WTC11 (cell line): ENCODE data around the gene GATAD2A.

Source experiments
- CTCF ChIP-seq: fragments of 200-600 bp; IDR thresholded peaks from 2 replicates; pipeline ENCODE4 v1.8.0; 2022; ENCODE audit warnings: antibody characterized with exemption
- USF1 ChIP-seq: sonication (generic); formaldehyde crosslinking; IDR thresholded peaks from 2 replicates; pipeline ENCODE4 v1.8.0; 2022; ENCODE audit warnings: mild to moderate bottlenecking, missing genetic modification reagents
- TF ChIP-seq, protein P1 (sequence below): sonication (generic); formaldehyde crosslinking; IDR thresholded peaks from 2 replicates; pipeline ENCODE4 v1.8.0; 2022; ENCODE audit warnings: missing genetic modification reagents

GRCh38 chr19:19530889-19531288, 125.4 kb downstream of the GATAD2A start:
- TF ChIP-seq USF1, result no peak
- TF ChIP-seq, protein P1, sequence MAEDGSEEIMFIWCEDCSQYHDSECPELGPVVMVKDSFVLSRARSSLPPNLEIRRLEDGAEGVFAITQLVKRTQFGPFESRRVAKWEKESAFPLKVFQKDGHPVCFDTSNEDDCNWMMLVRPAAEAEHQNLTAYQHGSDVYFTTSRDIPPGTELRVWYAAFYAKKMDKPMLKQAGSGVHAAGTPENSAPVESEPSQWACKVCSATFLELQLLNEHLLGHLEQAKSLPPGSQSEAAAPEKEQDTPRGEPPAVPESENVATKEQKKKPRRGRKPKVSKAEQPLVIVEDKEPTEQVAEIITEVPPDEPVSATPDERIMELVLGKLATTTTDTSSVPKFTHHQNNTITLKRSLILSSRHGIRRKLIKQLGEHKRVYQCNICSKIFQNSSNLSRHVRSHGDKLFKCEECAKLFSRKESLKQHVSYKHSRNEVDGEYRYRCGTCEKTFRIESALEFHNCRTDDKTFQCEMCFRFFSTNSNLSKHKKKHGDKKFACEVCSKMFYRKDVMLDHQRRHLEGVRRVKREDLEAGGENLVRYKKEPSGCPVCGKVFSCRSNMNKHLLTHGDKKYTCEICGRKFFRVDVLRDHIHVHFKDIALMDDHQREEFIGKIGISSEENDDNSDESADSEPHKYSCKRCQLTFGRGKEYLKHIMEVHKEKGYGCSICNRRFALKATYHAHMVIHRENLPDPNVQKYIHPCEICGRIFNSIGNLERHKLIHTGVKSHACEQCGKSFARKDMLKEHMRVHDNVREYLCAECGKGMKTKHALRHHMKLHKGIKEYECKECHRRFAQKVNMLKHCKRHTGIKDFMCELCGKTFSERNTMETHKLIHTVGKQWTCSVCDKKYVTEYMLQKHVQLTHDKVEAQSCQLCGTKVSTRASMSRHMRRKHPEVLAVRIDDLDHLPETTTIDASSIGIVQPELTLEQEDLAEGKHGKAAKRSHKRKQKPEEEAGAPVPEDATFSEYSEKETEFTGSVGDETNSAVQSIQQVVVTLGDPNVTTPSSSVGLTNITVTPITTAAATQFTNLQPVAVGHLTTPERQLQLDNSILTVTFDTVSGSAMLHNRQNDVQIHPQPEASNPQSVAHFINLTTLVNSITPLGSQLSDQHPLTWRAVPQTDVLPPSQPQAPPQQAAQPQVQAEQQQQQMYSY (CRISPR knock-in tag), result no peak
- no peak for TF ChIP-seq CTCF
